ENCODE measurements around the gene CBR1. TPM values are rescaled to one million over a fixed set of nuclear protein-coding genes. Genes with fewer than 3 reads are reported as not detected.

The CBR1 gene
- total and polyA plus RNA-seq, 5 donors from 2014 or later: 9.8 to 72.0 (median 60.5) TPM

DNA sequence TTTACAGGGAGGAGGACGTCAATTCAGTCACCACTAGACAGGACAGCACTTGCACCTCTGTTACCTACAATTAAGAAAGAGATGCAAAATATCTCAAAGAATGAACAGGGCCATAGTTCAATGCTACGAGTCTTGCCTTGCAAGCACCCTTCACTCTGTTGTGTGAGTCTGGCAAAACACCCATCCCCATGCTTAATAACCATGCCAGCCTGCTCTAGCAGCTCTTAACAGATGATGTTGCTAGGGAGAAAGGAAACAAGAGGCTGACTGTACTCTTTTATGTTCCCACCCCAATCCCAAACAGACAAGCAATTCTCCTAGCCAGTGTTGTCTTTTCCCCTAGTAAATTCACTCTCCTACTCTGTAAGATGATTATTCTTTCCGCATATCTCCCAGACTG, 5.3 kb downstream of the CBR1 start:
- Histone ChIP-seq H3K27me3 (ENCODE audit: control insufficient read depth, insufficient read depth, low read length) (no peaks in the 10 kb centered on the region), H3K36me3 (ENCODE audit: control insufficient read depth, insufficient read depth, low read length) (peaks cover 18% of the 10 kb centered on the region), H3K27ac (ENCODE audit: insufficient read depth, low read length, poor library complexity, severe bottlenecking) (no peak overlapping the region), H3K4me3 (ENCODE audit: low read depth, low read length) (no peak overlapping the region), H3K9me3 (ENCODE audit: control insufficient read depth in 2 of 2, low read length in 2 of 2) (no peaks in the 10 kb centered on the region), H3K4me1 (ENCODE audit: control insufficient read depth, insufficient read depth, low read length, poor library complexity, severe bottlenecking) (peaks cover 16% of the 10 kb centered on the region)
- no peak for DNase-seq
- Mint-ChIP-seq H3K4me3 (no peak overlapping the region), H3K9me3 (no peaks in the 10 kb centered on the region), H3K27me3 (no peaks in the 10 kb centered on the region), H3K4me1 (peaks cover 23 to 67% (median 49%) of the 10 kb centered on the region in 4 donors), H3K27ac (no peak overlapping the region), H3K36me3 (peaks cover 20% of the 10 kb centered on the region)
- no peak for ATAC-seq (ENCODE audit: low read depth in 2 of 2)

DNA sequence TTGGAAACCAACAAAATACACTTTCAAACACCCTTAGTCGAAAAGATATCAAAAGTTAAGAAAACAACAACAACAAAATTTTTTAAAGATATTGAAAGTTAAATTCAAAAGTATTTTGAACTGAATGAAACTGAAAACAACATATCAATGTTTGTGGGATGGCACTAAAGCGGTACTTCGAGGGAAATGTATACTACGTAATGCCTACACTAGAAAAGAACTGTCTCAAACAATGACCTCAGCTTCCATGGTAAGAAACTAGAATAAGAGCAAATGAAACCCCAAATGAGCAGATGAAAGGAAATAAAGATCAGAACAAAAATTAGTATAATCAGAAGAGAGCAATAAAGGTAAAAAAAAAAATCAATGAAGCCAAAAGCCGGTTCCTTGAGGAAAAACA, 6.1 kb downstream of the CBR1 start:
- peak in 1 of 3 donors; percentile 49 for DNase-seq
- Mint-ChIP-seq H3K27ac (peak overlapping the region in 1 of 3 donors; percentile 27), H3K36me3 (peaks cover 20% of the 10 kb centered on the region), H3K27me3 (no peaks in the 10 kb centered on the region), H3K4me1 (peaks cover 18 to 61% (median 42%) of the 10 kb centered on the region in 4 donors), H3K9me3 (no peaks in the 10 kb centered on the region), H3K4me3 (peak overlapping the region in 1 of 4 donors; percentile 47)
- Histone ChIP-seq H3K27me3 (ENCODE audit: control insufficient read depth, insufficient read depth, low read length) (no peaks in the 10 kb centered on the region), H3K4me3 (ENCODE audit: low read depth, low read length) (no peak overlapping the region), H3K36me3 (ENCODE audit: control insufficient read depth, insufficient read depth, low read length) (peaks cover 18% of the 10 kb centered on the region), H3K27ac (ENCODE audit: insufficient read depth, low read length, poor library complexity, severe bottlenecking) (no peak overlapping the region), H3K9me3 (ENCODE audit: control insufficient read depth in 2 of 2, low read length in 2 of 2) (no peaks in the 10 kb centered on the region), H3K4me1 (ENCODE audit: control insufficient read depth, insufficient read depth, low read length, poor library complexity, severe bottlenecking) (peaks cover 8% of the 10 kb centered on the region)
- no peak for ATAC-seq (ENCODE audit: low read depth in 2 of 2)

DNA sequence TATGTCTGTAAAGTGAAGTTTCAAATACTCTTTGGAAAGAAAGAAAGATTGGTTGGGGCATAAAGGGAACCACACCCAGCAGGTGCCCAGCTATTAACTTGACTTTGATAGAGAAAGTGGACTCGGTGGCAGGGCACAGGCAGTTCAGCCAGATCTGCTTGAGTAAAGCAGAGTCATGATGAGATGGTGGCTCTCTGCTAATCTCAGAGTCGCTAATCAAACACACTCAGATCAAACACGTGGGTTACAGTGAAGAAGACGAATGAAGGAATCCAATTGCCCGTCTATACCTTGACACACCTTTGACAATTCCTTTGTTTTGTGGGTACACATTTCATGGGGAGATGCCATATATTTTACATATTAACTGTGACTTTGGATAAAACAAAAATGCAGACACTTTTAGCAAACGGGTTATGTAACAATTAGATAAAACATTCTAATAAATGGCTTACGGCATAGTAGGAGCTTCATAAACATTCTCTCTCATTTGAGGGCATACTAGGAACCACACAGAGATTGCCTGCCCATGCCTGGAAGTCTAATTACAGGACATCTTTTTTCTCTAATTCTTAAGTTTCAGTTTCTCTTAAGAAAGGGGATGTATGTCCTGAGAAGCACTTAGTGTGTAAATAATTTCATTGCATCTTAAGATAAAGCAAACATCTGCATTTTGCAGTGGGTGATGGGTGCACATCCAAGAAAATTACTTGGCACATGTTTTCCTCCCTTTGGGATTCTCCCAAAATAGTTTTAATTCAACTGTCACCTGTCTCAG, 7.2 kb downstream of the CBR1 start:
- Mint-ChIP-seq H3K9me3 (no peaks in the 10 kb centered on the region), H3K4me1 (peaks cover 13 to 49% (median 32%) of the 10 kb centered on the region in 4 donors), H3K4me3 (peak overlapping the region in 1 of 4 donors; percentile 38), H3K36me3 (peaks cover 9% of the 10 kb centered on the region), H3K27ac (peak overlapping the region in 2 of 3 donors; percentile 16 to 45), H3K27me3 (peaks cover 3% of the 10 kb centered on the region)
- no peak overlapping the region for H3K4me3 ChIP-seq (ENCODE audit: low read depth, low read length)
- H3K9me3 ChIP-seq (ENCODE audit: control insufficient read depth in 2 of 2, low read length in 2 of 2): no peaks in the 10 kb centered on the region
- DNase-seq (peak in 1 of 3 donors; percentile 34), ATAC-seq (ENCODE audit: low read depth in 2 of 2) (no peak)
- H3K36me3 ChIP-seq (ENCODE audit: control insufficient read depth, insufficient read depth, low read length): peaks cover 14% of the 10 kb centered on the region
- no peaks in the 10 kb centered on the region for H3K27me3 ChIP-seq (ENCODE audit: control insufficient read depth, insufficient read depth, low read length)
- H3K27ac ChIP-seq (ENCODE audit: insufficient read depth, low read length, poor library complexity, severe bottlenecking): no peak overlapping the region
- peaks cover 3% of the 10 kb centered on the region for H3K4me1 ChIP-seq (ENCODE audit: control insufficient read depth, insufficient read depth, low read length, poor library complexity, severe bottlenecking)

DNA sequence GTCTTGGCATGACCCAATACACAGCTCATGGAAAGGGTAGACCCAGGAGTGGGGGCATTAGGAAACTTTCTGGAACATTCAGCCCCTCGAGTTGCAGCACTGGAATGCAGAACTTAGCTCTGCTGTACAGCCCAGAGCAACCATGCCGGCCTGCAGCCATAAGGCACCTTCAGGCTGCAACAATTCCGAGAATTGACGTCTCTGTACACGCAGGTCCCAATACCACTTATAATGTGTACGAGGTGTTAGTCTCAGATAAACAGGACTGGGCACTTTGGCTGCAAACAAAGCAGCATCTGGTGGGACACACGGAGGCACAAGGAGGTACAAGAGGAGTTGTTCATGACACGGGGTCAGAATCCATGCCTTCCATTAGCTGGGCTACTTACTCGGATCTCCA, 7.9 kb downstream of the CBR1 start:
- Histone ChIP-seq H3K27ac (ENCODE audit: insufficient read depth, low read length, poor library complexity, severe bottlenecking) (no peak overlapping the region), H3K36me3 (ENCODE audit: control insufficient read depth, insufficient read depth, low read length) (peaks cover 9% of the 10 kb centered on the region), H3K9me3 (ENCODE audit: control insufficient read depth in 2 of 2, low read length in 2 of 2) (no peaks in the 10 kb centered on the region), H3K4me1 (ENCODE audit: control insufficient read depth, insufficient read depth, low read length, poor library complexity, severe bottlenecking) (no peaks in the 10 kb centered on the region), H3K4me3 (ENCODE audit: low read depth, low read length) (no peak overlapping the region), H3K27me3 (ENCODE audit: control insufficient read depth, insufficient read depth, low read length) (no peaks in the 10 kb centered on the region)
- DNase-seq (no peak), ATAC-seq (ENCODE audit: low read depth in 2 of 2) (no peak)
- Mint-ChIP-seq H3K4me3 (peak overlapping the region in 2 of 4 donors; percentile 38 to 47), H3K27me3 (peaks cover 6% of the 10 kb centered on the region), H3K36me3 (peaks cover 5% of the 10 kb centered on the region), H3K9me3 (no peaks in the 10 kb centered on the region), H3K4me1 (peaks cover 13 to 45% (median 26%) of the 10 kb centered on the region in 4 donors), H3K27ac (peak overlapping the region in 1 of 3 donors; percentile 45)

DNA sequence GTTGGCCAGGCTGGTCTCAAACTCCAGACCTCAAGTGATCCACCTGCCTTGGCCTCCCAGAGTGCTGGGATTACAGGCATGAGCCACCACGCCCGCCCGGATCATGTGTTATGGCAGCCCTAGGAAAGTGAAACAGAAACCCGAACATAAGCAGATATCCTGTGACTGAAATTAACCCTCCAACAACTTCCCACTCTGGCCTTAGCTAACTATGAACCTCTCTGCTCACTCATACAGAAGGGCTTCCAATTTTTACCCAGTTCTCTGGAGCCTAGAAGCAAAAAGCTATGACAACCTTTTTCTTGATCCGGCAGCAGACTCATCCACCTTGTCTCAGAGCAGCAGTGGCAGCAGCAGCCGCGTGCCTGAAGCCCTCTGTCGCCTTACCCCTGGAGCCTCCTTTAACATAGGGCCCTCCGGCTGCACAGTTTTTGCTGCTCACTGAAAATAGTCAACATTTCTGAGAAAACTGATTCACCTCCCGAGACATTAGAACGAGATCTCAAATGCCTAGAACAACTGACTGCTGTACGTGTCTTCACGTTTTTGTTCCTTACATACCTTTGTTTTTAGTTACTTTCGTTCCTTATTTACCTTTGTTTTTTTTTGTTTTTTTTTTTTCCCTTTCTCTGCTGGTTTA, 9.3 kb downstream of the CBR1 start:
- H3K4me3 Mint-ChIP-seq: peak overlapping the region; percentile 17 to 83 (median 74)
- peak overlapping the region; percentile 54 to 98 (median 95) for H3K27ac Mint-ChIP-seq
- DNase-seq (peak in 2 of 3 donors; percentile 30 to 87), ATAC-seq (ENCODE audit: low read depth in 2 of 2) (peak; percentile 79 to 87)
- Histone ChIP-seq H3K27me3 (ENCODE audit: control insufficient read depth, insufficient read depth, low read length) (no peaks in the 10 kb centered on the region), H3K4me3 (ENCODE audit: low read depth, low read length) (peak overlapping the region; percentile 78), H3K27ac (ENCODE audit: insufficient read depth, low read length, poor library complexity, severe bottlenecking) (peak overlapping the region; percentile 69), H3K9me3 (ENCODE audit: control insufficient read depth in 2 of 2, low read length in 2 of 2) (no peaks in the 10 kb centered on the region), H3K4me1 (ENCODE audit: control insufficient read depth, insufficient read depth, low read length, poor library complexity, severe bottlenecking) (no peaks in the 10 kb centered on the region), H3K36me3 (ENCODE audit: control insufficient read depth, insufficient read depth, low read length) (no peaks in the 10 kb centered on the region)
- H3K27me3 Mint-ChIP-seq: peaks cover 6% of the 10 kb centered on the region
- H3K9me3 Mint-ChIP-seq: no peaks in the 10 kb centered on the region
- H3K4me1 Mint-ChIP-seq: peaks cover 13 to 39% (median 21%) of the 10 kb centered on the region in 4 donors
- H3K36me3 Mint-ChIP-seq: peaks cover 5% of the 10 kb centered on the region

DNA sequence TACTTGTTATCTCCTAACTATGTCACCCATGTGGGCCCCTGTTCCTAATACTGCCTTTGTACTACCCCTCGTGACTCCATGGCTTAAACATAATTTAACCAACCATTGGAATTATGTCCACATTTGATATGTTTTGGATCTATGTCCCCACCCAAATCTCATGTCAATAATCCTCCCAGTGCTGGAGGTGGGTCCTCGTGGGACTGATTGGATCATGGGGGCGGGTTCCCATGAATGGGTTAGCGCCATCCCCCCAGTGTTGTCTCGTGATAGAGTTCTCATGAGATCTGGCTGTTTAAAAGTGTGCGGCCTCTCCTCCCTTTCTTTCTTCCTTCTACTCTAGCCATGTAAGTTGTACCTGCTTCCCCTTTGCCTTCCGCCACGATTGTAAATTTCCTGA, 9.8 kb downstream of the CBR1 start:
- H3K4me3 ChIP-seq (ENCODE audit: low read depth, low read length): peak overlapping the region; percentile 78
- no peaks in the 10 kb centered on the region for H3K4me1 ChIP-seq (ENCODE audit: control insufficient read depth, insufficient read depth, low read length, poor library complexity, severe bottlenecking)
- ATAC-seq (ENCODE audit: low read depth in 2 of 2) (no peak), DNase-seq (no peak)
- Mint-ChIP-seq H3K27me3 (peaks cover 6% of the 10 kb centered on the region), H3K27ac (peak overlapping the region in 1 of 3 donors; percentile 98), H3K4me3 (peak overlapping the region in 2 of 4 donors; percentile 4 to 83), H3K4me1 (peaks cover 13 to 39% (median 21%) of the 10 kb centered on the region in 4 donors), H3K36me3 (peaks cover 5% of the 10 kb centered on the region), H3K9me3 (no peaks in the 10 kb centered on the region)
- no peaks in the 10 kb centered on the region for H3K9me3 ChIP-seq (ENCODE audit: control insufficient read depth in 2 of 2, low read length in 2 of 2)
- no peaks in the 10 kb centered on the region for H3K27me3 ChIP-seq (ENCODE audit: control insufficient read depth, insufficient read depth, low read length)
- H3K36me3 ChIP-seq (ENCODE audit: control insufficient read depth, insufficient read depth, low read length): no peaks in the 10 kb centered on the region
- peak overlapping the region; percentile 69 for H3K27ac ChIP-seq (ENCODE audit: insufficient read depth, low read length, poor library complexity, severe bottlenecking)

DNA sequence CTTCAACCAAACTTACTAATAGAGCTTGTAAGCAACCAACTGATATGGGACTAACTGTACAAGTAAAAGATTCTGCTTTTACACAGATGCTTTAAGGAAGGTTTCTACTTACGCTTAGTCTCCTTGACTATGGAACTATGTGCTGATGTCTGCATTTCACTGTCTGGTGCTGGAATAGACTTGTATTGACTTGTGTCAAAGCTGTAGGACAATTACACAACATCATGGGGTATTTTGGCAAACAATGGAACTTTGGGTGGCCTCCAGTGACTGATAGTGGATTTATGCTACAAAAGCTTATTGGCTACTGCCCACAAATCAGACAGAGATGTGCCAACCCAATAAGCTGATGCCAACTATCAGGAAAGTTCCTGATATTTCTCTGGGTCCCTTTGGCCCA, 10.6 kb downstream of the CBR1 start:
- no peak overlapping the region for H3K4me3 Mint-ChIP-seq
- no peaks in the 10 kb centered on the region for H3K27me3 ChIP-seq (ENCODE audit: control insufficient read depth, insufficient read depth, low read length)
- H3K9me3 Mint-ChIP-seq: no peaks in the 10 kb centered on the region
- no peaks in the 10 kb centered on the region for H3K36me3 ChIP-seq (ENCODE audit: control insufficient read depth, insufficient read depth, low read length)
- ATAC-seq (ENCODE audit: low read depth in 2 of 2): no peak
- no peak overlapping the region for H3K27ac ChIP-seq (ENCODE audit: insufficient read depth, low read length, poor library complexity, severe bottlenecking)
- peaks cover 13 to 37% (median 21%) of the 10 kb centered on the region in 4 donors for H3K4me1 Mint-ChIP-seq
- H3K9me3 ChIP-seq (ENCODE audit: control insufficient read depth in 2 of 2, low read length in 2 of 2): no peaks in the 10 kb centered on the region
- peak overlapping the region in 1 of 3 donors; percentile 10 for H3K27ac Mint-ChIP-seq
- peaks cover 4% of the 10 kb centered on the region for H3K36me3 Mint-ChIP-seq
- H3K4me3 ChIP-seq (ENCODE audit: low read depth, low read length): no peak overlapping the region
- no peaks in the 10 kb centered on the region for H3K4me1 ChIP-seq (ENCODE audit: control insufficient read depth, insufficient read depth, low read length, poor library complexity, severe bottlenecking)
- peaks cover 10% of the 10 kb centered on the region for H3K27me3 Mint-ChIP-seq
- DNase-seq: no peak
